GM19372 (cell line): ENCODE measurements around the gene XPO4.

ENCODE experiments used
- ATAC-seq: cut with Tn5 transposase; IDR thresholded peaks from one replicate; pipeline ENCODE4 v1.9.1; 2021; ENCODE audit warnings: mild to moderate bottlenecking, low read depth, moderate library complexity; ENCODE audit not compliant: unreplicated experiment

The XPO4 gene

GRCh38 chr13:20831933-20832332 lies 70.6 kb downstream of the XPO4 start:
- no peak for ATAC-seq

- no peak for ATAC-seq
Observed at GRCh38 chr13:20831254-20831653, 71.3 kb downstream of the XPO4 start.

- no peak for ATAC-seq
Observed at GRCh38 chr13:20828539-20829364, 73.8 kb downstream of the XPO4 start.

- no peak for ATAC-seq
Observed at GRCh38 chr13:20826843-20827560, 75.5 kb downstream of the XPO4 start.

GRCh38 chr13:20826301-20826700 lies 76.2 kb downstream of the XPO4 start:
- no peak for ATAC-seq

- no peak for ATAC-seq
Observed at GRCh38 chr13:20825477-20825875, 77.1 kb downstream of the XPO4 start.

- ATAC-seq, result no peak
Observed at GRCh38 chr13:20824762-20825476, 77.6 kb downstream of the XPO4 start.

GRCh38 chr13:20823071-20823470 lies 79.5 kb downstream of the XPO4 start:
- no peak for ATAC-seq

- no peak for ATAC-seq
Observed at GRCh38 chr13:20822406-20822805, 80.1 kb downstream of the XPO4 start.

GRCh38 chr13:20819715-20820114 lies 82.8 kb downstream of the XPO4 start:
- no peak for ATAC-seq

- no peak for ATAC-seq
Observed at GRCh38 chr13:20815464-20815863, 87.1 kb downstream of the XPO4 start.

- ATAC-seq, result no peak
Observed at GRCh38 chr13:20814224-20814910, 88.2 kb downstream of the XPO4 start.

- ATAC-seq, result no peak
Observed at GRCh38 chr13:20812890-20813289, 89.7 kb downstream of the XPO4 start.

GRCh38 chr13:20810808-20811207 lies 91.7 kb downstream of the XPO4 start:
- ATAC-seq, result no peak

- ATAC-seq, result no peak
Observed at GRCh38 chr13:20808874-20809273, 93.7 kb downstream of the XPO4 start.

GRCh38 chr13:20803180-20803965 lies 99.2 kb downstream of the XPO4 start:
- ATAC-seq, result no peak

- no peak for ATAC-seq
Observed at GRCh38 chr13:20801707-20802106, 100.8 kb downstream of the XPO4 start.

- ATAC-seq, result no peak
Observed at GRCh38 chr13:20799726-20800416, 102.7 kb downstream of the XPO4 start.

- ATAC-seq, result no peak
Observed at GRCh38 chr13:20798027-20798426, 104.5 kb downstream of the XPO4 start.
